ENCODE data around the gene CRAMP1. TPM values are rescaled to one million over a fixed set of nuclear protein-coding genes. Genes with fewer than 3 reads are reported as not detected.

The CRAMP1 gene
- total RNA-seq, 1 experiment from 2014 or later, result 7.6 TPM

- peaks cover 18% of the 10 kb centered on the region; the same call in 1 of the 2 replicates for H3K79me2 ChIP-seq (ENCODE audit: low read length)
- no peak overlapping the region for H3K9ac ChIP-seq (ENCODE audit: low read length)
- H3K9me2 ChIP-seq (replicated peaks; ENCODE audit: insufficient read depth, low read length), result no peaks in the 10 kb centered on the region
- H3K9me3 ChIP-seq (ENCODE audit: low read length), result no peaks in the 10 kb centered on the region
- H3K4me2 ChIP-seq (ENCODE audit: low read depth, low read length, poor library complexity, severe bottlenecking), result no peak overlapping the region
- no peak for DNase-seq
- H3K4me3 ChIP-seq (ENCODE audit: low read length), result no peak overlapping the region
- peaks cover 2% of the 10 kb centered on the region; the same call in 1 of the 2 replicates for H3K4me1 ChIP-seq (ENCODE audit: low read length)
- no peaks in the 10 kb centered on the region for H4K20me1 ChIP-seq (ENCODE audit: insufficient read depth, low read depth, low read length)
- H3K27me3 ChIP-seq (ENCODE audit: low read length), result no peaks in the 10 kb centered on the region
- peaks cover 14% of the 10 kb centered on the region; the same call in 1 of the 2 replicates for H3K36me3 ChIP-seq (ENCODE audit: insufficient read depth, low read length)
- H3K27ac ChIP-seq (ENCODE audit: low read length), result no peak overlapping the region
- no peak overlapping the region for H2AFZ ChIP-seq (ENCODE audit: low read length)
These were observed 26.6 kb downstream of the CRAMP1 start for GRCh38 chr16:1638757-1639156.

GRCh38 chr16:1639282-1639681 lies 27.1 kb downstream of the CRAMP1 start:
- no peaks in the 10 kb centered on the region for H4K20me1 ChIP-seq (ENCODE audit: insufficient read depth, low read depth, low read length)
- H3K9ac ChIP-seq (ENCODE audit: low read length), result no peak overlapping the region
- peaks cover 14% of the 10 kb centered on the region; the same call in 1 of the 2 replicates for H3K36me3 ChIP-seq (ENCODE audit: insufficient read depth, low read length)
- no peaks in the 10 kb centered on the region for H3K27me3 ChIP-seq (ENCODE audit: low read length)
- no peak overlapping the region for H3K27ac ChIP-seq (ENCODE audit: low read length)
- H3K4me2 ChIP-seq (ENCODE audit: low read depth, low read length, poor library complexity, severe bottlenecking), result no peak overlapping the region
- H2AFZ ChIP-seq (ENCODE audit: low read length), result no peak overlapping the region
- no peak overlapping the region for H3K4me3 ChIP-seq (ENCODE audit: low read length)
- no peaks in the 10 kb centered on the region for H3K9me3 ChIP-seq (ENCODE audit: low read length)
- H3K4me1 ChIP-seq (ENCODE audit: low read length), result peaks cover 2% of the 10 kb centered on the region; the same call in 1 of the 2 replicates
- peak; percentile 60 for DNase-seq
- H3K9me2 ChIP-seq (replicated peaks; ENCODE audit: insufficient read depth, low read length), result no peaks in the 10 kb centered on the region
- peaks cover 19% of the 10 kb centered on the region; the same call in 1 of the 2 replicates for H3K79me2 ChIP-seq (ENCODE audit: low read length)

GRCh38 chr16:1639860-1640259 lies 27.7 kb downstream of the CRAMP1 start:
- Histone ChIP-seq H3K79me2 (ENCODE audit: low read length) (peaks cover 15% of the 10 kb centered on the region; the same call in 1 of the 2 replicates), H3K4me3 (ENCODE audit: low read length) (no peak overlapping the region), H3K36me3 (ENCODE audit: insufficient read depth, low read length) (peaks cover 14% of the 10 kb centered on the region; the same call in 1 of the 2 replicates), H3K4me1 (ENCODE audit: low read length) (peaks cover 2% of the 10 kb centered on the region; the same call in 1 of the 2 replicates), H3K4me2 (ENCODE audit: low read depth, low read length, poor library complexity, severe bottlenecking) (no peak overlapping the region), H3K9me2 (replicated peaks; ENCODE audit: insufficient read depth, low read length) (no peaks in the 10 kb centered on the region), H3K9ac (ENCODE audit: low read length) (no peak overlapping the region), H3K27me3 (ENCODE audit: low read length) (no peaks in the 10 kb centered on the region), H3K9me3 (ENCODE audit: low read length) (no peaks in the 10 kb centered on the region), H3K27ac (ENCODE audit: low read length) (no peak overlapping the region), H2AFZ (ENCODE audit: low read length) (no peak overlapping the region), H4K20me1 (ENCODE audit: insufficient read depth, low read depth, low read length) (no peaks in the 10 kb centered on the region)
- no peak for DNase-seq

GRCh38 chr16:1640261-1640941 lies 28.2 kb downstream of the CRAMP1 start:
- H3K4me2 ChIP-seq (ENCODE audit: low read depth, low read length, poor library complexity, severe bottlenecking), result no peak overlapping the region
- H3K27me3 ChIP-seq (ENCODE audit: low read length), result no peaks in the 10 kb centered on the region
- no peaks in the 10 kb centered on the region for H3K9me3 ChIP-seq (ENCODE audit: low read length)
- H3K4me1 ChIP-seq (ENCODE audit: low read length), result peaks cover 2% of the 10 kb centered on the region; the same call in 1 of the 2 replicates
- H3K9ac ChIP-seq (ENCODE audit: low read length), result no peak overlapping the region
- H3K4me3 ChIP-seq (ENCODE audit: low read length), result no peak overlapping the region
- no peaks in the 10 kb centered on the region for H3K9me2 ChIP-seq (replicated peaks; ENCODE audit: insufficient read depth, low read length)
- no peaks in the 10 kb centered on the region for H4K20me1 ChIP-seq (ENCODE audit: insufficient read depth, low read depth, low read length)
- peaks cover 10% of the 10 kb centered on the region; the same call in 1 of the 2 replicates for H3K79me2 ChIP-seq (ENCODE audit: low read length)
- H2AFZ ChIP-seq (ENCODE audit: low read length), result no peak overlapping the region
- peaks cover 14% of the 10 kb centered on the region; the same call in 1 of the 2 replicates for H3K36me3 ChIP-seq (ENCODE audit: insufficient read depth, low read length)
- DNase-seq, result no peak
- no peak overlapping the region for H3K27ac ChIP-seq (ENCODE audit: low read length)

GRCh38 chr16:1641261-1641660 lies 29.1 kb downstream of the CRAMP1 start:
- Histone ChIP-seq H3K9me2 (replicated peaks; ENCODE audit: insufficient read depth, low read length) (no peaks in the 10 kb centered on the region), H3K4me3 (ENCODE audit: low read length) (no peak overlapping the region), H4K20me1 (ENCODE audit: insufficient read depth, low read depth, low read length) (no peaks in the 10 kb centered on the region), H3K27me3 (ENCODE audit: low read length) (no peaks in the 10 kb centered on the region), H3K79me2 (ENCODE audit: low read length) (peaks cover 6% of the 10 kb centered on the region), H3K27ac (ENCODE audit: low read length) (no peak overlapping the region), H3K4me1 (ENCODE audit: low read length) (peaks cover 2% of the 10 kb centered on the region; the same call in 1 of the 2 replicates), H2AFZ (ENCODE audit: low read length) (no peak overlapping the region), H3K9ac (ENCODE audit: low read length) (no peak overlapping the region), H3K36me3 (ENCODE audit: insufficient read depth, low read length) (peaks cover 14% of the 10 kb centered on the region; the same call in 1 of the 2 replicates), H3K9me3 (ENCODE audit: low read length) (no peaks in the 10 kb centered on the region), H3K4me2 (ENCODE audit: low read depth, low read length, poor library complexity, severe bottlenecking) (no peak overlapping the region)
- DNase-seq, result no peak

- Histone ChIP-seq H3K4me1 (ENCODE audit: low read length) (peaks cover 2% of the 10 kb centered on the region; the same call in 1 of the 2 replicates), H3K79me2 (ENCODE audit: low read length) (peaks cover 15% of the 10 kb centered on the region), H3K36me3 (ENCODE audit: insufficient read depth, low read length) (peaks cover 14% of the 10 kb centered on the region; the same call in 1 of the 2 replicates), H2AFZ (ENCODE audit: low read length) (no peak overlapping the region), H4K20me1 (ENCODE audit: insufficient read depth, low read depth, low read length) (no peaks in the 10 kb centered on the region), H3K4me3 (ENCODE audit: low read length) (no peak overlapping the region), H3K9ac (ENCODE audit: low read length) (no peak overlapping the region), H3K9me2 (replicated peaks; ENCODE audit: insufficient read depth, low read length) (no peaks in the 10 kb centered on the region), H3K4me2 (ENCODE audit: low read depth, low read length, poor library complexity, severe bottlenecking) (no peak overlapping the region), H3K27ac (ENCODE audit: low read length) (no peak overlapping the region), H3K27me3 (ENCODE audit: low read length) (no peaks in the 10 kb centered on the region), H3K9me3 (ENCODE audit: low read length) (no peaks in the 10 kb centered on the region)
- no peak for DNase-seq
These were observed 30.0 kb downstream of the CRAMP1 start for GRCh38 chr16:1642148-1642547.

GRCh38 chr16:1642753-1643152 lies 30.6 kb downstream of the CRAMP1 start:
- Histone ChIP-seq H3K4me2 (ENCODE audit: low read depth, low read length, poor library complexity, severe bottlenecking) (no peak overlapping the region), H3K4me1 (ENCODE audit: low read length) (peaks cover 2% of the 10 kb centered on the region; the same call in 1 of the 2 replicates), H4K20me1 (ENCODE audit: insufficient read depth, low read depth, low read length) (no peaks in the 10 kb centered on the region), H3K9me3 (ENCODE audit: low read length) (no peaks in the 10 kb centered on the region), H3K36me3 (ENCODE audit: insufficient read depth, low read length) (peaks cover 14% of the 10 kb centered on the region; the same call in 1 of the 2 replicates), H2AFZ (ENCODE audit: low read length) (no peak overlapping the region), H3K9me2 (replicated peaks; ENCODE audit: insufficient read depth, low read length) (no peaks in the 10 kb centered on the region), H3K27me3 (ENCODE audit: low read length) (no peaks in the 10 kb centered on the region), H3K4me3 (ENCODE audit: low read length) (no peak overlapping the region), H3K79me2 (ENCODE audit: low read length) (peaks cover 16% of the 10 kb centered on the region), H3K27ac (ENCODE audit: low read length) (no peak overlapping the region), H3K9ac (ENCODE audit: low read length) (no peak overlapping the region)
- no peak for DNase-seq

GRCh38 chr16:1643521-1643920 lies 31.4 kb downstream of the CRAMP1 start:
- H2AFZ ChIP-seq (ENCODE audit: low read length), result no peak overlapping the region
- H3K4me3 ChIP-seq (ENCODE audit: low read length), result no peak overlapping the region
- DNase-seq, result no peak
- no peaks in the 10 kb centered on the region for H3K9me2 ChIP-seq (replicated peaks; ENCODE audit: insufficient read depth, low read length)
- no peaks in the 10 kb centered on the region for H4K20me1 ChIP-seq (ENCODE audit: insufficient read depth, low read depth, low read length)
- H3K9ac ChIP-seq (ENCODE audit: low read length), result no peak overlapping the region
- no peaks in the 10 kb centered on the region for H3K9me3 ChIP-seq (ENCODE audit: low read length)
- peaks cover 7% of the 10 kb centered on the region; the same call in 1 of the 2 replicates for H3K36me3 ChIP-seq (ENCODE audit: insufficient read depth, low read length)
- peaks cover 19% of the 10 kb centered on the region for H3K79me2 ChIP-seq (ENCODE audit: low read length)
- H3K27ac ChIP-seq (ENCODE audit: low read length), result no peak overlapping the region
- H3K27me3 ChIP-seq (ENCODE audit: low read length), result no peaks in the 10 kb centered on the region
- H3K4me2 ChIP-seq (ENCODE audit: low read depth, low read length, poor library complexity, severe bottlenecking), result no peak overlapping the region
- H3K4me1 ChIP-seq (ENCODE audit: low read length), result peaks cover 2% of the 10 kb centered on the region; the same call in 1 of the 2 replicates
